Stomach (tissue), 4 donors: ENCODE data around the gene LARGE1.

Experiments
- POLR2A ChIP-seq, 4 donors: fragments of 450-650 bp; IDR thresholded peaks; one replicate each; pipeline ENCODE4 v1.6.1; 2016; ENCODE audit warnings: antibody characterized with exemption in 4 of 4, control low read depth in 2 of 4, mild to moderate bottlenecking in 1 of 4, moderate library complexity in 1 of 4
- POLR2AphosphoS5 ChIP-seq, 3 donors: sonication (generic); formaldehyde crosslinking; IDR thresholded peaks; one replicate each; pipeline ENCODE4 v1.6.1; 2016; ENCODE audit warnings: antibody characterized with exemption in 3 of 3
- TF ChIP-seq, protein P1 (sequence below), 7 experiments: fragments of 450-650 bp in 4 of 7; fragments of 200-600 bp in 3 of 7; sonication (generic) in 3 of 7; IDR thresholded peaks; one replicate each; pipeline ENCODE4 v1.5.1; 2016 to 2019; ENCODE audit warnings: antibody characterized with exemption in 7 of 7, control low read depth in 2 of 7, mild to moderate bottlenecking in 1 of 7

- TF ChIP-seq, protein P1, sequence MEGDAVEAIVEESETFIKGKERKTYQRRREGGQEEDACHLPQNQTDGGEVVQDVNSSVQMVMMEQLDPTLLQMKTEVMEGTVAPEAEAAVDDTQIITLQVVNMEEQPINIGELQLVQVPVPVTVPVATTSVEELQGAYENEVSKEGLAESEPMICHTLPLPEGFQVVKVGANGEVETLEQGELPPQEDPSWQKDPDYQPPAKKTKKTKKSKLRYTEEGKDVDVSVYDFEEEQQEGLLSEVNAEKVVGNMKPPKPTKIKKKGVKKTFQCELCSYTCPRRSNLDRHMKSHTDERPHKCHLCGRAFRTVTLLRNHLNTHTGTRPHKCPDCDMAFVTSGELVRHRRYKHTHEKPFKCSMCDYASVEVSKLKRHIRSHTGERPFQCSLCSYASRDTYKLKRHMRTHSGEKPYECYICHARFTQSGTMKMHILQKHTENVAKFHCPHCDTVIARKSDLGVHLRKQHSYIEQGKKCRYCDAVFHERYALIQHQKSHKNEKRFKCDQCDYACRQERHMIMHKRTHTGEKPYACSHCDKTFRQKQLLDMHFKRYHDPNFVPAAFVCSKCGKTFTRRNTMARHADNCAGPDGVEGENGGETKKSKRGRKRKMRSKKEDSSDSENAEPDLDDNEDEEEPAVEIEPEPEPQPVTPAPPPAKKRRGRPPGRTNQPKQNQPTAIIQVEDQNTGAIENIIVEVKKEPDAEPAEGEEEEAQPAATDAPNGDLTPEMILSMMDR (IDR thresholded peaks at IDR 0.05): no peak
- TF ChIP-seq POLR2A (IDR thresholded peaks at IDR 0.05) (no peak), POLR2AphosphoS5 (IDR thresholded peaks at IDR 0.05) (no peak)
Measured at GRCh38 chr22:33825761-33826160, 94.5 kb downstream of the LARGE1 start.
